Brain microvascular endothelial cell (primary cell): Measurements from ENCODE around the gene ELMO1.

Experiments
- DNase-seq: peaks from one replicate; pipeline ENCODE4 v3.0.0-alpha.2; 2020
- H3K27ac ChIP-seq: fragments of 250-450 bp; sonication (Bioruptor Pico); 2 replicates; pipeline ENCODE4 v1.5.1; 2020; ENCODE audit warnings: mild to moderate bottlenecking, moderate library complexity
- H3K27me3 ChIP-seq: fragments of 250-450 bp; sonication (Bioruptor Pico); replicated peaks from 2 replicates; pipeline ENCODE4 v1.5.1; 2020; ENCODE audit warnings: mild to moderate bottlenecking
- H3K36me3 ChIP-seq: fragments of 250-450 bp; sonication (Bioruptor Pico); replicated peaks from 2 replicates; pipeline ENCODE4 v1.5.1; 2020; ENCODE audit warnings: mild to moderate bottlenecking
- H3K4me3 ChIP-seq: 2 replicates; pipeline ENCODE4 v1.5.1; 2011; ENCODE audit warnings: low read depth, mild to moderate bottlenecking, control low read depth, low read length, moderate library complexity
- CTCF ChIP-seq: IDR thresholded peaks from 2 replicates; pipeline ENCODE4 v1.5.1; 2011; ENCODE audit warnings: low read depth, mild to moderate bottlenecking, moderate library complexity, low read length, control low read depth, inconsistent platforms; ENCODE audit errors: missing control alignments
- in situ Hi-C: cut with HindIII; loops from 2 replicates; pipeline ENCODE4 v1.10.0; 2017; ENCODE audit warnings: low sequenced_read_pairs, low pct_ligation_motif_present

ELMO1 gene

GRCh38 chr7:36854652-36855051 is 594.0 kb downstream of the ELMO1 start:
- H3K36me3 ChIP-seq = no peaks in the 10 kb centered on the region
- H3K27me3 ChIP-seq = no peaks in the 10 kb centered on the region
- in situ Hi-C loops = no loop called here
- no peak overlapping the region for H3K4me3 ChIP-seq
- TF ChIP-seq CTCF = no peak
- no peak for DNase-seq
- H3K27ac ChIP-seq = no peak overlapping the region

- H3K27me3 ChIP-seq = no peaks in the 10 kb centered on the region
These were observed 595.7 kb downstream of the ELMO1 start for GRCh38 chr7:36852931-36853330.

GRCh38 chr7:36852017-36852416 is 596.6 kb downstream of the ELMO1 start:
- Histone ChIP-seq H3K36me3 (no peaks in the 10 kb centered on the region), H3K27ac (no peak overlapping the region), H3K4me3 (no peak overlapping the region), H3K27me3 (no peaks in the 10 kb centered on the region)
- in situ Hi-C loops = no loop called here
- no peak for TF ChIP-seq CTCF
- no peak for DNase-seq

More at GRCh38 chr7:36852931-36853330, 595.7 kb downstream of the ELMO1 start:
- Histone ChIP-seq H3K4me3 (no peak overlapping the region), H3K36me3 (no peaks in the 10 kb centered on the region), H3K27ac (no peak overlapping the region)
- no peak for DNase-seq
- no peak for TF ChIP-seq CTCF
- in situ Hi-C loops = no loop called here

GRCh38 chr7:36851382-36851781 is 597.3 kb downstream of the ELMO1 start:
- in situ Hi-C loops = no loop called here
- Histone ChIP-seq H3K36me3 (no peaks in the 10 kb centered on the region), H3K27me3 (no peaks in the 10 kb centered on the region), H3K27ac (no peak overlapping the region), H3K4me3 (no peak overlapping the region)
- TF ChIP-seq CTCF = no peak
- DNase-seq = no peak

GRCh38 chr7:36847946-36848345 is 600.7 kb downstream of the ELMO1 start:
- no peak for TF ChIP-seq CTCF
- Histone ChIP-seq H3K4me3 (no peak overlapping the region), H3K36me3 (no peaks in the 10 kb centered on the region), H3K27me3 (no peaks in the 10 kb centered on the region), H3K27ac (no peak overlapping the region)
- in situ Hi-C loops = no loop called here
- DNase-seq = no peak

- no peak overlapping the region for H3K4me3 ChIP-seq
- DNase-seq = no peak
- H3K27me3 ChIP-seq = no peaks in the 10 kb centered on the region
- in situ Hi-C loops = no loop called here
- H3K27ac ChIP-seq = no peak overlapping the region
- no peaks in the 10 kb centered on the region for H3K36me3 ChIP-seq
- TF ChIP-seq CTCF = no peak
These were observed 604.3 kb downstream of the ELMO1 start for GRCh38 chr7:36844374-36844773.
